Muscle layer of duodenum (tissue), 2 donors: ENCODE results near the gene CRB2.

Source experiments
- H3K27ac ChIP-seq: one replicate; pipeline ENCODE4 v1.7.0; 2013; ENCODE audit warnings: mild to moderate bottlenecking, low read length
- H3K27me3 ChIP-seq: one replicate; pipeline ENCODE4 v1.7.0; 2013; ENCODE audit warnings: low read depth, mild to moderate bottlenecking, control low read depth, low read length
- H3K36me3 ChIP-seq, 2 donors: one replicate each; pipeline ENCODE4 v1.7.0; 2013; ENCODE audit warnings: low read length in 2 of 2, control low read depth in 1 of 2, mild to moderate bottlenecking in 1 of 2; ENCODE audit not compliant: insufficient read depth in 2 of 2, control insufficient read depth in 1 of 2
- H3K4me1 ChIP-seq, 2 donors: one replicate each; pipeline ENCODE4 v1.7.0; 2013; ENCODE audit warnings: low read length in 2 of 2, mild to moderate bottlenecking in 2 of 2, control low read depth in 1 of 2, moderate library complexity in 1 of 2; ENCODE audit not compliant: insufficient read depth in 2 of 2, control insufficient read depth in 1 of 2
- H3K4me3 ChIP-seq, 2 donors: one replicate each; pipeline ENCODE4 v1.7.0; 2013; ENCODE audit warnings: low read length in 2 of 2, low read depth in 1 of 2, mild to moderate bottlenecking in 1 of 2
- H3K9me3 ChIP-seq, 2 donors: one replicate each; pipeline ENCODE4 v1.7.0; 2013; ENCODE audit warnings: low read length in 2 of 2, control low read depth in 1 of 2, mild to moderate bottlenecking in 1 of 2; ENCODE audit not compliant: control insufficient read depth in 1 of 2
- donor health status: healthy.

CRB2 gene

GRCh38 chr9:123355761-123356431, at the start of gene CRB2:
Gene CRB2, plus strand, starts transcription at chr9:123356197. Its CDS starts 64 bp downstream, at chr9:123356261.
- Histone ChIP-seq H3K27me3 (no peaks in the 10 kb centered on the region), H3K4me1 (peaks cover 0 to 12% of the 10 kb centered on the region in 2 donors), H3K36me3 (no peaks in the 10 kb centered on the region), H3K4me3 (no peak within 1 kb of the TSS), H3K9me3 (no peaks in the 10 kb centered on the region), H3K27ac (no peak within 1 kb of the TSS)

DNA sequence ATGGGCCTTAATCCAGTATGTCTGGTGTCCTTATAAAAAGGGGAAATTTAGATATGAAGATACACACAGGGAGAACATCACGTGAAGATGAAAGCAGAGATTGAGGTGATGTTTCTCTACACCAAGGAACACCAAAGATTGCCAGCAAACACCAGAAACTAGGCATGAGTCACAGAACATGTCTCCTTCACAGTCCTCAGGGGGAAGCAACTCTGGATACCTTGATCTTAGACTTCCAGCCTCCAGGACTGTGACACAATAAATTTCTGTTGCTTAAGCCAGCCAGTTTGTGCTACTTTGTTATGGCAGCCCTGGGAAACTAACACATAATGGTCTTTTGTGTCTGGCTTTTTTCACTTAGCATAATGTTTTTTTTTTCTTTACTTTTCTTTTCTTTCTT, 46.4 kb upstream of the CRB2 start:
- H3K36me3 ChIP-seq = no peaks in the 10 kb centered on the region
- no peak overlapping the region for H3K27ac ChIP-seq

GRCh38 chr9:123310551-123311249, 45.3 kb upstream of the CRB2 start:
- Histone ChIP-seq H3K27ac (no peak overlapping the region), H3K9me3 (no peaks in the 10 kb centered on the region), H3K4me3 (no peak overlapping the region), H3K27me3 (no peaks in the 10 kb centered on the region), H3K36me3 (no peaks in the 10 kb centered on the region), H3K4me1 (peaks cover 0 to 3% of the 10 kb centered on the region in 2 donors)

More for the DNA sequence above, 46.4 kb upstream of the CRB2 start:
- Histone ChIP-seq H3K4me1 (peaks cover 0 to 3% of the 10 kb centered on the region in 2 donors), H3K27me3 (no peaks in the 10 kb centered on the region), H3K4me3 (no peak overlapping the region), H3K9me3 (no peaks in the 10 kb centered on the region)

GRCh38 chr9:123311250-123311752, 44.7 kb upstream of the CRB2 start:
- no peaks in the 10 kb centered on the region for H3K36me3 ChIP-seq
- H3K4me3 ChIP-seq = no peak overlapping the region
- no peak overlapping the region for H3K27ac ChIP-seq
- peaks cover 0 to 3% of the 10 kb centered on the region in 2 donors for H3K4me1 ChIP-seq
- no peaks in the 10 kb centered on the region for H3K9me3 ChIP-seq
- H3K27me3 ChIP-seq = no peaks in the 10 kb centered on the region

DNA sequence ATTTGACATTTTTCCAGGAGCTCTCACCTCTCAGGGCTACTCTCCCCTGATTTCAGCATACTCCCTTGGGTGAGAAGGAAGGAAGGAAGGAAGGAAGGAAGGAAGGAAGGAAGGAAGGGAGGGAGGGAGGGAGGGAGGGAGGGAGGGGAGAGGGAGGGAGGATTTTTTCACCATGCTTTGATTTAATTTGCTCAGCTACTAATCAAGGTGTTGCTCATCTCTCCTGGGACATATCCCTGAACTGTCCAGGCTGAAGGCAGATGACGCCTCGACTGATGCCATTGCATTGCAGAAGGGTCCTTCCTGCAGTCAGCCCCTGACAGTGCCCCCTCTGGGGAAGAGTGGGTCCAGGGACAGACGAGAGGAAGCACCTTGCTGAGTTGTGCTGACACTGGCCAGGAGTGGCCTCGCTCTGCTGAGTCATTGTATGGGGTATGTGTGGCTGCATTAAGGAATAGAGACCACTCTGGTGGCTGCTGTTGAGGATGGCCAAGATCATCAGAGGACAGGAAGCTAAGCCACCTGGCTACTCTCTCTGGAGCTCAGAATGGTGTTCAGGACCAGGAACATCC, 43.6 kb upstream of the CRB2 start:
- Histone ChIP-seq H3K4me1 (peaks cover 0 to 3% of the 10 kb centered on the region in 2 donors), H3K36me3 (no peaks in the 10 kb centered on the region), H3K27ac (no peak overlapping the region), H3K27me3 (no peaks in the 10 kb centered on the region), H3K9me3 (no peaks in the 10 kb centered on the region), H3K4me3 (no peak overlapping the region)

- Histone ChIP-seq H3K36me3 (no peaks in the 10 kb centered on the region), H3K27ac (no peak overlapping the region), H3K4me1 (peaks cover 0 to 13% of the 10 kb centered on the region in 2 donors), H3K27me3 (no peaks in the 10 kb centered on the region), H3K9me3 (no peaks in the 10 kb centered on the region), H3K4me3 (no peak overlapping the region)
These were observed 41.4 kb upstream of the CRB2 start for GRCh38 chr9:123314617-123315016.

GRCh38 chr9:123315635-123316034, 40.4 kb upstream of the CRB2 start:
- H3K4me3 ChIP-seq = no peak overlapping the region
- no peaks in the 10 kb centered on the region for H3K9me3 ChIP-seq
- no peaks in the 10 kb centered on the region for H3K27me3 ChIP-seq
- peaks cover 0 to 14% of the 10 kb centered on the region in 2 donors for H3K4me1 ChIP-seq
- H3K27ac ChIP-seq = no peak overlapping the region
- H3K36me3 ChIP-seq = no peaks in the 10 kb centered on the region

DNA sequence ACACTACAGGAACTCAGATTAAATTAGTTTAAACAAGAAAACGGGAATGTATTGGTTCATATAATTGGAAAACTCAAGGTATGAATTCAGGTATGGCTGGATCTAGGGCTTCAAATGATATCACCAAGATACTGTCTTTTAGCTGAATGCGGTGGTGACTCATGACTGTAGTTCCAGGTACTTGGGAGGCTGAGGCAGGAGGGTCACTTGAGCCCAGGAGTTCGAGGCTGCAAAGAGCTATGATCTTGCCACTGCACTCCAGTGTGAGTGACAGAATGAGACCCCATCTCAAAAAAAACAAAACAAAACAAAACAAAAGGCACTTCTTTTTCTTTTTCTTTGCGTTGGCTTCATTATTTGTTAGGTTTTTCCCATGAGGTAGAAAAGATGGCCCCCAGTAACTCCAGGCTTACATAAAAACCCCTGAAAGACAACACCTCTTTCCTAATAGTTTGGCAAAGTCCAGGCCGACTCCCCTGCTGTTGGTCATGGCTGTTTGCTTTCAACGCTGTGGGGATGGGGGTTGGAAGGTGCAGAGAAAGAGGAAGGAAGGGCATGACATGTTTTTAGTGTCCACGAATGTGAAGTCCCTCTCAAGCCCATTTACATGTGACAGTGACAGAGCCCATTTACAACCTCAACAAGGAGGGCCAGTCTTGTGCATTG, 39.8 kb upstream of the CRB2 start:
- Histone ChIP-seq H3K4me1 (peaks cover 0 to 14% of the 10 kb centered on the region in 2 donors), H3K9me3 (no peaks in the 10 kb centered on the region), H3K27me3 (no peaks in the 10 kb centered on the region), H3K36me3 (no peaks in the 10 kb centered on the region), H3K27ac (no peak overlapping the region), H3K4me3 (no peak overlapping the region)

DNA sequence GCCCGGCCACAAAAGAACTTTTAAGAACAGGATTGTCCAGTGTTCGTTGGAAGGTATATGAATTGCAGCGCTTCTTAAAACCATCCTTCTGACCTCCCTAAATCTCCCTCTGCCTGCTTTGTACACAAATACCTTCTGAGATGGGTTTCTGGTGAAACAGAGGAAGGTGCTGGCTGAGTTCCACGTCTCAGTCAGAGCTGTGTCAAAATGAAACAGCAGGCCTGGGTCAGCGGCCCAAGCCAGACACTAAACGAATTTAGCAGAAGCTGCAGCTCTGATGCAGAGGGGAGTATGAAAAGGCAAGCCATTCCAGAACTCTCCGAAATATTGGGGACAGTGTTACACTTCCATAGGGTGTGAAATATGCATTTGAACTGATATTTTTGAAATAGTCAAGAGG, 37.8 kb upstream of the CRB2 start:
- Histone ChIP-seq H3K4me1 (peaks cover 0 to 25% of the 10 kb centered on the region in 2 donors), H3K27me3 (no peaks in the 10 kb centered on the region), H3K4me3 (no peak overlapping the region), H3K27ac (no peak overlapping the region), H3K36me3 (no peaks in the 10 kb centered on the region), H3K9me3 (no peaks in the 10 kb centered on the region)

DNA sequence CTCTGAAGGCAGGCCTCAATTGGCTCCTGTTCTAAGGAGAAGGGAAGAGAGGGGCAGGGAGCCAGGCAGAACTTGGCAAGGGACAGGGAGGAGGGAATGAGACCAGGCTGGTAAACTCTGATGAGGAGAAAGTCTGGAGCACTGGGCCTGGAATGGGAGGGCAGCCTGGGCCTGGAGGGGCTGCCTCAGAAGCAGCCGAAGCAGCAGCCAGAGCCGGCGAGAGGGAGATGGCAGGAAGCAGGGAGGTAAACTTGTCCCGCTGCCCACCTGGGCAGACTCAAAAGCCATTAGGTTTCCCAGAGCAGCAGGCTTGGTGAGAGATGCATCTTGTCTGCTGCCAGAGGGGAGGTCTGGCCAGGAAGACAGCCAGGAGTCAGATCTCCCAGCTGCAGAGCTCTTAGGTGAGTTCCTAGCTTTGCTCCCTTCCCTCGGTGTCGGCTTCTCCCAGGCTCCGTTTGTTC, 37.0 kb upstream of the CRB2 start:
- Histone ChIP-seq H3K4me3 (no peak overlapping the region), H3K27me3 (no peaks in the 10 kb centered on the region), H3K9me3 (no peaks in the 10 kb centered on the region), H3K36me3 (no peaks in the 10 kb centered on the region), H3K27ac (no peak overlapping the region), H3K4me1 (peaks cover 0 to 26% of the 10 kb centered on the region in 2 donors)
